Endothelial cell of umbilical vein (primary cell): ENCODE measurements around the gene XYLT1. TPM values are rescaled to one million over a fixed set of nuclear protein-coding genes. Genes with fewer than 3 reads are reported as not detected.

Source experiments
- BruUV-seq: library from RNA; stranded (reverse); fragments of 400-500 nt; replicated peaks from 2 replicates; lab custom pipeline; 2021; lab: Mats Ljungman, UMichigan
- CTCF ChIA-PET: fragments of 300-600, 350-600 bp; sonication (Branson Sonifier 250); formaldehyde crosslinking; loops from one replicate; lab custom pipeline; 2021; ENCODE audit warnings: antibody characterized with exemption, inconsistent platforms; lab: Charles Lee
- POLR2A ChIA-PET: fragments of 300-600, 350-600 bp; sonication (Branson Sonifier 250); formaldehyde crosslinking; loops from one replicate; lab custom pipeline; 2021; ENCODE audit warnings: antibody characterized with exemption, inconsistent platforms; lab: Charles Lee
- DNase-seq: peaks from one replicate; pipeline ENCODE4 v3.0.0-alpha.2; 2011; ENCODE audit warnings: low read depth, low spot score
- FAIRE-seq: peaks from 2 replicates; lab custom pipeline; 2011; peaks lifted over from hg19 to GRCh38; lab: Jason Lieb, UNC
- H2AFZ ChIP-seq: 2 replicates; pipeline ENCODE4 v1.6.0; 2012; ENCODE audit warnings: low read depth, low read length, control low read depth, inconsistent platforms
- H3K27ac ChIP-seq: 2 replicates; pipeline ENCODE4 v1.5.1; 2011; ENCODE audit warnings: low read depth, mild to moderate bottlenecking, control low read depth, low read length, moderate library complexity; ENCODE audit not compliant: insufficient read depth
- H3K27me3 ChIP-seq, 2 experiments: 2 replicates each; pipeline versions ENCODE4 v1.6.0 to v1.6.1; 2011; ENCODE audit warnings: low read length in 2 of 2, mixed read lengths in 1 of 2; ENCODE audit not compliant: control insufficient read depth in 2 of 2, insufficient read depth in 2 of 2
- H3K36me3 ChIP-seq, 2 experiments: 2 replicates in 1 of 2; 3 replicates in 1 of 2; pipeline ENCODE4 v1.5.1; 2011; ENCODE audit warnings: low read length in 2 of 2, mild to moderate bottlenecking in 1 of 2, moderate library complexity in 1 of 2; ENCODE audit not compliant: control insufficient read depth in 2 of 2, insufficient read depth in 2 of 2; ENCODE audit errors: extremely low read depth in 1 of 2
- H3K4me1 ChIP-seq: 3 replicates; pipeline ENCODE4 v1.5.1; 2011; ENCODE audit warnings: mild to moderate bottlenecking, low read length; ENCODE audit not compliant: control insufficient read depth, insufficient read depth; ENCODE audit errors: extremely low read depth
- H3K4me2 ChIP-seq: 2 replicates; pipeline ENCODE4 v1.6.1; 2011; ENCODE audit warnings: low read length, control low read depth, mixed read lengths; ENCODE audit not compliant: insufficient read depth
- H3K4me3 ChIP-seq, 3 experiments: fragments of 200-600 bp in 1 of 3; sonication (generic), shearing (Covaris generic) in 1 of 3; replicated peaks in 1 of 3; 2 replicates each; pipeline ENCODE4 v1.5.1; 2011 to 2016; ENCODE audit warnings: control low read depth in 3 of 3, low read length in 3 of 3, mild to moderate bottlenecking in 2 of 3, inconsistent platforms in 1 of 3, low read depth in 1 of 3, moderate library complexity in 1 of 3; ENCODE audit not compliant: insufficient read depth in 1 of 3
- H3K79me2 ChIP-seq: 2 replicates; pipeline ENCODE4 v1.6.0; 2012; ENCODE audit warnings: low read length, inconsistent platforms; ENCODE audit not compliant: control insufficient read depth, insufficient read depth
- H3K9ac ChIP-seq: replicated peaks from 2 replicates; pipeline ENCODE3; 2011; ENCODE audit warnings: low read length, control low read depth; ENCODE audit not compliant: insufficient read depth; ENCODE audit errors: extremely low read depth
- H3K9me1 ChIP-seq: replicated peaks from 3 replicates; pipeline ENCODE4 v1.6.0; 2011; ENCODE audit warnings: mild to moderate bottlenecking, low read length; ENCODE audit not compliant: control insufficient read depth, insufficient read depth; ENCODE audit errors: extremely low read depth
- H3K9me3 ChIP-seq: replicated peaks from 2 replicates; pipeline ENCODE4 v1.5.1; 2012; ENCODE audit warnings: low read length, inconsistent platforms; ENCODE audit not compliant: control insufficient read depth, insufficient read depth
- H4K20me1 ChIP-seq: replicated peaks from 2 replicates; pipeline ENCODE3; 2011; ENCODE audit warnings: mild to moderate bottlenecking, low read length; ENCODE audit not compliant: control insufficient read depth, insufficient read depth; ENCODE audit errors: extremely low read depth
- CTCF ChIP-seq, 2 donors: IDR thresholded peaks; 1 replicate in 1 of 2; 2 replicates in 1 of 2; pipeline ENCODE4 v1.5.1; 2011; ENCODE audit warnings: low read length in 2 of 2, mild to moderate bottlenecking in 2 of 2, moderate library complexity in 2 of 2, control low read depth in 1 of 2, inconsistent platforms in 1 of 2, low read depth in 1 of 2; ENCODE audit not compliant: insufficient read depth in 1 of 2; ENCODE audit errors: extremely low read depth in 1 of 2
- EZH2 ChIP-seq: IDR thresholded peaks from 2 replicates; pipeline ENCODE4 v1.6.1; 2012; ENCODE audit warnings: borderline replicate concordance, low read depth, mild to moderate bottlenecking, moderate library complexity, low read length, inconsistent platforms; ENCODE audit not compliant: severe bottlenecking
- FOS ChIP-seq: IDR thresholded peaks from 2 replicates; pipeline ENCODE4 v1.6.1; 2011; ENCODE audit warnings: mild to moderate bottlenecking, low read length, moderate library complexity, borderline replicate concordance; ENCODE audit not compliant: insufficient read depth
- GATA2 ChIP-seq: IDR thresholded peaks from 2 replicates; pipeline ENCODE4 v1.7.0; 2011; ENCODE audit warnings: low read depth, mild to moderate bottlenecking, moderate library complexity, mixed read lengths, low read length; ENCODE audit not compliant: insufficient read length, insufficient read depth
- JUN ChIP-seq: IDR thresholded peaks from 2 replicates; pipeline ENCODE4 v1.6.1; 2011; ENCODE audit warnings: borderline replicate concordance, low read depth; ENCODE audit not compliant: insufficient read length, insufficient read depth
- MAX ChIP-seq: IDR thresholded peaks from 2 replicates; pipeline ENCODE4 v1.6.1; 2011; ENCODE audit not compliant: insufficient read depth, insufficient read length
- MYC ChIP-seq: IDR thresholded peaks from one replicate; pipeline ENCODE4 v1.6.1; 2011; ENCODE audit warnings: mild to moderate bottlenecking, low read depth, low read length
- POLR2A ChIP-seq: IDR thresholded peaks from 2 replicates; pipeline ENCODE4 v1.6.1; 2012; ENCODE audit warnings: low read depth, mild to moderate bottlenecking, control low read depth, low read length
- POLR2AphosphoS5 ChIP-seq: IDR thresholded peaks from 2 replicates; pipeline ENCODE4 v1.6.1; 2012; ENCODE audit warnings: low read depth, mild to moderate bottlenecking, control low read depth, low read length, moderate library complexity; ENCODE audit not compliant: insufficient read depth
- dilution Hi-C: fragments of 300-500 bp; cut with MboI; formaldehyde crosslinking; loops from one replicate; pipeline ENCODE4 v1.15.0; 2019; ENCODE audit warnings: low sequenced_read_pairs; ENCODE audit not compliant: extremely low pct_ligation_motif_present
- intact Hi-C: fragments of 100-400 bp; cut with micrococcal nuclease; formaldehyde crosslinking; loops from one replicate; pipeline ENCODE4 v1.10.0; 2022
- polyA plus RNA-seq, 4 experiments: library from polyadenylated mRNA; depleted of rRNA in 3 of 4; stranded (reverse) in 3 of 4; unstranded in 1 of 4; fragments of >200 nt; gene quantifications; 2 replicates each; pipeline versions ENCODE4 v1.2.1 to v1.2.3, GENCODE V29; 2011 to 2012; ENCODE audit warnings: missing spikeins in 1 of 4
- total RNA-seq: library from RNA; stranded (reverse); gene quantifications from 2 replicates; pipeline ENCODE4 v1.2.3, GENCODE V29; 2021

Gene XYLT1
- total and polyA plus RNA-seq, 2 donors (not counting 3 experiments of a cell fraction or from before 2014, with no cell fraction given): 0.63 to 2.9 TPM

GRCh38 chr16:17219991-17220390, 250.8 kb downstream of the XYLT1 start:
- Histone ChIP-seq H3K36me3 (no peaks in the 10 kb centered on the region), H4K20me1 (no peaks in the 10 kb centered on the region), H3K4me1 (no peaks in the 10 kb centered on the region), H2AFZ (no peak overlapping the region), H3K27me3 (no peaks in the 10 kb centered on the region), H3K9me3 (no peaks in the 10 kb centered on the region), H3K4me3 (no peak overlapping the region), H3K4me2 (no peak overlapping the region), H3K9ac (no peak overlapping the region), H3K79me2 (no peaks in the 10 kb centered on the region), H3K27ac (no peak overlapping the region), H3K9me1 (no peaks in the 10 kb centered on the region)
- dilution Hi-C loops: no loop called here
- ChIA-PET CTCF (no interaction called here), POLR2A (no interaction called here)
- FAIRE-seq (no peak), DNase-seq (no peak)
- BruUV-seq: no TSS peak
- intact Hi-C loops: no loop called here
- TF ChIP-seq EZH2: no peak
- no peak for TF ChIP-seq JUN
- no peak for TF ChIP-seq POLR2A
- TF ChIP-seq GATA2: no peak
- no peak for TF ChIP-seq FOS
- TF ChIP-seq MAX: no peak
- TF ChIP-seq MYC: no peak
- TF ChIP-seq POLR2AphosphoS5: no peak
- TF ChIP-seq CTCF (IDR thresholded peaks at IDR 0.05; ENCODE audit: extremely low read depth in 1 of 2, insufficient read depth in 1 of 2, low read depth in 1 of 2, low read length in 2 of 2): no peak
